Body of pancreas (tissue), 4 donors: ENCODE results near the gene SKI. TPM values are rescaled to one million over a fixed set of nuclear protein-coding genes. Genes with fewer than 3 reads are reported as not detected.

Experiments
- ATAC-seq: fragments of 150-250 bp; one replicate; pipeline ENCODE4 v1.9.1; 2016
- DNase-seq, 4 donors: peaks; one replicate each; pipeline ENCODE4 v3.0.0-alpha.2; 2019
- H3K27ac ChIP-seq, 4 donors: fragments of 200-600 bp; sonication (generic); 1 replicate in 3 of 4; 2 replicates in 1 of 4; pipeline versions ENCODE4 v1.5.1 to v1.6.1; 2016 to 2019; ENCODE audit warnings: mild to moderate bottlenecking in 1 of 4, mixed read lengths in 1 of 4, moderate library complexity in 1 of 4
- H3K27me3 ChIP-seq, 2 donors: fragments of 200-600 bp; sonication (generic); one replicate each; pipeline ENCODE4 v1.6.0; 2016; ENCODE audit warnings: mild to moderate bottlenecking in 1 of 2
- H3K36me3 ChIP-seq, 2 donors: fragments of 200-600 bp; sonication (generic); replicated peaks in 1 of 2; 2 replicates each; pipeline ENCODE4 v1.5.1; 2016; ENCODE audit warnings: low read depth in 2 of 2; ENCODE audit not compliant: insufficient read depth in 1 of 2
- H3K4me1 ChIP-seq: fragments of 200-600 bp; sonication (generic); one replicate; pipeline ENCODE4 v1.6.0; 2016
- H3K4me3 ChIP-seq, 2 donors: fragments of 200-600 bp; sonication (generic); 1 replicate in 1 of 2; 2 replicates in 1 of 2; pipeline ENCODE4 v1.5.1; 2016 to 2019
- H3K9me3 ChIP-seq, 3 donors: fragments of 200-600 bp; sonication (generic); 1 replicate in 2 of 3; 2 replicates in 1 of 3; pipeline ENCODE4 v1.5.1; 2016
- CTCF ChIP-seq, 7 experiments: fragments of 450-650 bp in 4 of 7; fragments of 200-600 bp in 3 of 7; sonication (generic) in 3 of 7; IDR thresholded peaks; one replicate each; pipeline ENCODE4 v1.5.1; 2016 to 2019; ENCODE audit warnings: antibody characterized with exemption in 7 of 7
- POLR2A ChIP-seq, 3 donors: fragments of 450-650 bp; IDR thresholded peaks; one replicate each; pipeline ENCODE4 v1.6.1; 2016; ENCODE audit warnings: antibody characterized with exemption in 3 of 3, mild to moderate bottlenecking in 2 of 3
- WGBS, 2 donors: methylation state at CpG; one replicate each; pipeline ENCODE4 v1.1.5; 2017; 5-methylcytosine and 5-hydroxymethylcytosine counted together
- intact Hi-C: fragments of 100-400 bp; cut with DNase I; formaldehyde crosslinking; loops from one replicate; pipeline ENCODE4 v1.15.1; 2023
- total RNA-seq, 2 donors: library from RNA; depleted of rRNA; stranded (reverse); fragments of >200 nt; gene quantifications; one replicate each; pipeline ENCODE4 v1.1.0, GENCODE V29; 2016

Gene SKI
- total RNA-seq, 2 donors from 2014 or later: 15.8 to 33.0 TPM

GRCh38 chr1:2214541-2215241 lies 13.4 kb upstream of the SKI start:
- no peak for ATAC-seq
- 60 to 67% methylated on average over 1 to 20 of the region's 21 CpGs for WGBS, 2 donors

GRCh38 chr1:2215329-2215728 lies 12.8 kb upstream of the SKI start:
- H3K27ac ChIP-seq: no peak overlapping the region
- no peak for TF ChIP-seq POLR2A (IDR thresholded peaks at IDR 0.05)
- no peak for TF ChIP-seq CTCF (IDR thresholded peaks at IDR 0.05)
- H3K36me3 ChIP-seq: no peaks in the 10 kb centered on the region
- no peaks in the 10 kb centered on the region for H3K27me3 ChIP-seq
- WGBS, 2 donors: 87 to 93% methylated on average over 3 to 14 of the region's 14 CpGs
- intact Hi-C loops: no loop called here
- no peaks in the 10 kb centered on the region for H3K9me3 ChIP-seq
- no peak overlapping the region for H3K4me3 ChIP-seq
- peaks cover 31% of the 10 kb centered on the region for H3K4me1 ChIP-seq
- ATAC-seq: no peak
- peak in 1 of 4 donors; percentile 15 for DNase-seq

More at GRCh38 chr1:2214541-2215241, 13.4 kb upstream of the SKI start:
- TF ChIP-seq POLR2A (IDR thresholded peaks at IDR 0.05): no peak
- no peak for TF ChIP-seq CTCF (IDR thresholded peaks at IDR 0.05)
- Histone ChIP-seq H3K27ac (peak overlapping the region; percentile 18 to 88 (median 86)), H3K27me3 (no peaks in the 10 kb centered on the region), H3K4me1 (peaks cover 31% of the 10 kb centered on the region), H3K36me3 (no peaks in the 10 kb centered on the region), H3K4me3 (no peak overlapping the region), H3K9me3 (no peaks in the 10 kb centered on the region)
- DNase-seq: peak in 1 of 4 donors; percentile 36
- intact Hi-C loops: no loop called here

- WGBS, 2 donors: 81% methylated on average over 22 of the region's 25 CpGs; no CpG with 5 or more reads in 1 of the 2 donors
- peaks cover 31% of the 10 kb centered on the region for H3K4me1 ChIP-seq
- no peaks in the 10 kb centered on the region for H3K9me3 ChIP-seq
- TF ChIP-seq CTCF (IDR thresholded peaks at IDR 0.05) (no peak), POLR2A (IDR thresholded peaks at IDR 0.05) (no peak)
- DNase-seq (no peak), ATAC-seq (no peak)
- H3K27me3 ChIP-seq: no peaks in the 10 kb centered on the region
- H3K36me3 ChIP-seq: no peaks in the 10 kb centered on the region
- no peak overlapping the region for H3K4me3 ChIP-seq
- no peak overlapping the region for H3K27ac ChIP-seq
- intact Hi-C loops: no loop called here
Measured at GRCh38 chr1:2215909-2216766, 12.0 kb upstream of the SKI start.

GRCh38 chr1:2216767-2217058 lies 11.4 kb upstream of the SKI start:
- ATAC-seq: no peak
- Histone ChIP-seq H3K27ac (no peak overlapping the region), H3K4me3 (no peak overlapping the region), H3K4me1 (peaks cover 31% of the 10 kb centered on the region), H3K27me3 (no peaks in the 10 kb centered on the region), H3K36me3 (no peaks in the 10 kb centered on the region), H3K9me3 (no peaks in the 10 kb centered on the region)
- intact Hi-C loops: no loop called here
- 73 to 82% methylated on average over 4 of the region's 7 CpGs for WGBS, 2 donors
- no peak for DNase-seq
- TF ChIP-seq CTCF (IDR thresholded peaks at IDR 0.05) (no peak), POLR2A (IDR thresholded peaks at IDR 0.05) (no peak)
